ENCODE measurements around the gene ERCC5.

- TF ChIP-seq POLR2A (IDR thresholded peaks at IDR 0.05) (no peak), CTCF (IDR thresholded peaks at IDR 0.05) (no peak)
Observed at GRCh38 chr13:102913914-102914313, 68.1 kb downstream of the ERCC5 start.

Measured in tibial nerve (tissue), 3 donors.